HG03175 (cell line): Measurements from ENCODE around the gene UBTD1.

Experiments
- ATAC-seq: cut with Tn5 transposase; IDR thresholded peaks from one replicate; pipeline ENCODE4 v1.9.1; 2021; ENCODE audit warnings: mild to moderate bottlenecking, moderate library complexity; ENCODE audit not compliant: unreplicated experiment

UBTD1 gene

GRCh38 chr10:97580421-97581367 is 82.0 kb downstream of the UBTD1 start:
- ATAC-seq = no peak

- no peak for ATAC-seq
Measured at GRCh38 chr10:97582169-97582568, 83.4 kb downstream of the UBTD1 start.

GRCh38 chr10:97583476-97583875 is 84.8 kb downstream of the UBTD1 start:
- ATAC-seq = no peak

- peak; percentile 84 for ATAC-seq
Measured at GRCh38 chr10:97584060-97584797, 85.5 kb downstream of the UBTD1 start, which contains the start of gene HOGA1. Gene HOGA1 (plus strand): TSS chr10:97584389. CDS start chr10:97584704, 315 bp downstream.

- ATAC-seq = no peak
Measured at GRCh38 chr10:97584798-97585438, 86.2 kb downstream of the UBTD1 start.

- ATAC-seq = no peak
Measured at GRCh38 chr10:97585439-97585811, 86.7 kb downstream of the UBTD1 start.

- ATAC-seq = no peak
Measured at GRCh38 chr10:97587183-97587582, 88.5 kb downstream of the UBTD1 start.

GRCh38 chr10:97589479-97589878 is 90.8 kb downstream of the UBTD1 start, which contains the start of gene C10orf62:
Gene C10orf62 (plus strand): TSS chr10:97589721. CDS start chr10:97589898, 177 bp downstream.
- no peak for ATAC-seq

- ATAC-seq = no peak
Measured at GRCh38 chr10:97590082-97590747, 91.5 kb downstream of the UBTD1 start.

GRCh38 chr10:97590748-97591495 is 92.2 kb downstream of the UBTD1 start:
- no peak for ATAC-seq

GRCh38 chr10:97593421-97593820 is 94.7 kb downstream of the UBTD1 start:
- no peak for ATAC-seq

- ATAC-seq = no peak
Measured at GRCh38 chr10:97596101-97597082, 97.7 kb downstream of the UBTD1 start.

GRCh38 chr10:97597778-97598177 is 99.1 kb downstream of the UBTD1 start:
- no peak for ATAC-seq

GRCh38 chr10:97598407-97599271 is 99.9 kb downstream of the UBTD1 start:
- ATAC-seq = no peak

GRCh38 chr10:97599272-97599619 is 100.5 kb downstream of the UBTD1 start:
- no peak for ATAC-seq

GRCh38 chr10:97600616-97601015 is 101.9 kb downstream of the UBTD1 start:
- no peak for ATAC-seq

- no peak for ATAC-seq
Measured at GRCh38 chr10:97601268-97602215, 102.8 kb downstream of the UBTD1 start.
